Prostate gland (tissue), 2 donors: Measurements from ENCODE around the gene NPC1L1. TPM values are rescaled to one million over a fixed set of nuclear protein-coding genes. Genes with fewer than 3 reads are reported as not detected.

ENCODE experiments used
- DNase-seq: peaks from one replicate; pipeline ENCODE4 v3.0.0-alpha.2; 2019; ENCODE audit warnings: low spot score
- H3K27ac ChIP-seq, 2 donors: fragments of 200-600 bp; sonication (generic); 2 replicates each; pipeline ENCODE4 v1.5.1; 2017 to 2019
- H3K27me3 ChIP-seq: fragments of 200-600 bp; sonication (generic); replicated peaks from 2 replicates; pipeline ENCODE4 v1.5.1; 2019; ENCODE audit not compliant: insufficient read depth
- H3K36me3 ChIP-seq, 2 donors: fragments of 200-600 bp; sonication (generic); 1 replicate in 1 of 2; 2 replicates in 1 of 2; pipeline versions ENCODE4 v1.5.1 to v1.8.1; 2017 to 2019
- H3K4me1 ChIP-seq: fragments of 200-600 bp; sonication (generic); replicated peaks from 2 replicates; pipeline ENCODE4 v1.5.1; 2019
- H3K4me3 ChIP-seq, 2 donors: fragments of 200-600 bp; sonication (generic); 2 replicates each; pipeline ENCODE4 v1.5.1; 2017 to 2019
- H3K9me3 ChIP-seq: fragments of 200-600 bp; sonication (generic); 2 replicates; pipeline ENCODE4 v1.5.1; 2017
- POLR2A ChIP-seq: fragments of 450-650 bp; IDR thresholded peaks from one replicate; pipeline ENCODE4 v1.6.1; 2016; ENCODE audit warnings: antibody characterized with exemption, mild to moderate bottlenecking
- POLR2AphosphoS5 ChIP-seq: sonication (generic); formaldehyde crosslinking; IDR thresholded peaks from one replicate; pipeline ENCODE4 v1.6.1; 2017; ENCODE audit warnings: antibody characterized with exemption
- whole genome bisulfite sequencing: methylation state at CpG from one replicate; pipeline ENCODE4 v1.1.5; 2018; 5-methylcytosine and 5-hydroxymethylcytosine counted together
- intact Hi-C: fragments of 100-400 bp; cut with DNase I; formaldehyde crosslinking; loops from one replicate; pipeline ENCODE4 v1.14.2; 2022
- total RNA-seq, 2 donors: library from RNA; depleted of rRNA; stranded (reverse); fragments of >200 nt; gene quantifications; one replicate each; pipeline ENCODE4 v1.1.0, GENCODE V29; 2016
- TF ChIP-seq, protein P1 (sequence below), 4 experiments: fragments of 200-600 bp in 2 of 4; fragments of 450-650 bp in 2 of 4; sonication (generic) in 2 of 4; IDR thresholded peaks; 1 replicate in 3 of 4; 2 replicates in 1 of 4; pipeline ENCODE4 v1.5.1; 2016 to 2019; ENCODE audit warnings: antibody characterized with exemption in 4 of 4, mild to moderate bottlenecking in 2 of 4, moderate library complexity in 2 of 4

NPC1L1 gene
- total RNA-seq, 2 donors from 2014 or later: 0.11 to 0.23 TPM

DNA sequence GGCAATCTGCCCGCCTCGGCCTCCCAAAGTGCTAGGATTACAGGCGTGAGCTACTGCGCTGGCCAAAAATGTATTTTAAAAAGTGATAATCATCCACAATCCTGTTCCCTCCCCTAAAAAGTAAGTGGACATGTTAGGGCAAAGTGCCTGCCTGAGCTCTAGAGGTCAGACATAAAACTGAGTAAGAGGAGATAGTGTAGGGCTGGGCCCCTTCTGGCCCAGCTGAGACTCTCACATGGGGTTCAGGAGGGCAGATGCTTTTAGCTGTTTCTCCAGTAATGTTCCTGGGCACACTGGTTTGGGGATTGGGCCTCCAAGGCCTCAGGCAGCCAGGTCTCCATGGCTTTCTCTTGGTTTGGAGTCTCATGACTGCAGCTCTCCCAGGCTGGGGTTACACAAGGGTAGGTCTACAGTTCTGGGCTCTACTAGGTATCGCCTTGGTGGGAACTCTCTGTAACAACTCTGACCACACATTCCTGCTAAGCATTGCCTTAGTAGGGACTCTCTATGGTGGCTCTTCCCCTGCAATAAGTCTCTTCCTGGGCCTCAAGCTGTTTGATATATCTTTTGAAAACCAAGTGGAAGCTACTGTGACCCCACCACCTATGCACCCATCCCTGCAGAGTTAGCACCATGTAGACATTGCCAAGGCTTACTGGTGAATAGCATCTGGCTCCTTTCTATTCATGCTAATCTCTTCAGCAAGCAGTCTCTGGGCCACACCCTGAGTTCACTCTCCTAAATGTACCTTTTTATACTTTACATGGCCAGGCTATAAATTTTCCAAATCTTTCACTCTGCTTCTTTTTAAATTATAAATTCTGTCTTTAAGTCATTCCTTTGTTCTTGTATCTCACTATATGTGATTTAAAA, 43.7 kb downstream of the NPC1L1 start:
- Histone ChIP-seq H3K4me3 (no peak overlapping the region), H3K4me1 (no peaks in the 10 kb centered on the region), H3K36me3 (no peaks in the 10 kb centered on the region), H3K27ac (no peak overlapping the region), H3K27me3 (no peaks in the 10 kb centered on the region), H3K9me3 (no peaks in the 10 kb centered on the region)
- DNase-seq: no peak
- TF ChIP-seq POLR2A (no peak), POLR2AphosphoS5 (no peak)
- TF ChIP-seq, protein P1, sequence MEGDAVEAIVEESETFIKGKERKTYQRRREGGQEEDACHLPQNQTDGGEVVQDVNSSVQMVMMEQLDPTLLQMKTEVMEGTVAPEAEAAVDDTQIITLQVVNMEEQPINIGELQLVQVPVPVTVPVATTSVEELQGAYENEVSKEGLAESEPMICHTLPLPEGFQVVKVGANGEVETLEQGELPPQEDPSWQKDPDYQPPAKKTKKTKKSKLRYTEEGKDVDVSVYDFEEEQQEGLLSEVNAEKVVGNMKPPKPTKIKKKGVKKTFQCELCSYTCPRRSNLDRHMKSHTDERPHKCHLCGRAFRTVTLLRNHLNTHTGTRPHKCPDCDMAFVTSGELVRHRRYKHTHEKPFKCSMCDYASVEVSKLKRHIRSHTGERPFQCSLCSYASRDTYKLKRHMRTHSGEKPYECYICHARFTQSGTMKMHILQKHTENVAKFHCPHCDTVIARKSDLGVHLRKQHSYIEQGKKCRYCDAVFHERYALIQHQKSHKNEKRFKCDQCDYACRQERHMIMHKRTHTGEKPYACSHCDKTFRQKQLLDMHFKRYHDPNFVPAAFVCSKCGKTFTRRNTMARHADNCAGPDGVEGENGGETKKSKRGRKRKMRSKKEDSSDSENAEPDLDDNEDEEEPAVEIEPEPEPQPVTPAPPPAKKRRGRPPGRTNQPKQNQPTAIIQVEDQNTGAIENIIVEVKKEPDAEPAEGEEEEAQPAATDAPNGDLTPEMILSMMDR (IDR thresholded peaks at IDR 0.05): no peak
- intact Hi-C loops: loop anchor here (10.0 kb wide), 1 partner anchor 393 kb away; the partner anchor contains the start of gene AEBP1
- WGBS: 92% methylated on average over 5 of the region's 5 CpGs

DNA sequence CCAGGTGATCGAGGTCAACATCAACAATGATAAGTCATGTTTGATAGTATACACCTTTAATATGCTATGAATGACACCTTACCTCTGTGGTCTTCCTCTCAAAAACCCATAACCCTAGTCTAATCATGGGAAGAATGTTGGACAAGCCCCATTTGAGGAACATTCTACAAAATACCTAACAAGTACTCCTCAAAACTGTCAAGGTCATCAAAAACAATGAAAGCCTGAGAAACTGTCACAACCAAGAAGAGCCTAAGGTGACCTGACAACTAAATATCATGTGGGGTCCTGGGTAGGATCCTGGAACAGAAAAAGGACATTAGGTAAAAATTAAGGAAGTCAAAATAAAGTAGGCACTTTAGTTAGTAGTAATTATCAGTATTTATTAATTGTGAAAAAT, 44.7 kb downstream of the NPC1L1 start:
- H3K9me3 ChIP-seq: no peaks in the 10 kb centered on the region
- DNase-seq: no peak
- no peaks in the 10 kb centered on the region for H3K36me3 ChIP-seq
- H3K27me3 ChIP-seq: no peaks in the 10 kb centered on the region
- H3K4me3 ChIP-seq: no peak overlapping the region
- no peaks in the 10 kb centered on the region for H3K4me1 ChIP-seq
- intact Hi-C loops: loop anchor here (10.0 kb wide), 1 partner anchor 392 kb away; the partner anchor contains the start of gene AEBP1
- no peak overlapping the region for H3K27ac ChIP-seq
- WGBS: 83% methylated on average over 1 of the region's 1 CpG
- TF ChIP-seq POLR2AphosphoS5: no peak
- TF ChIP-seq, protein P1 (IDR thresholded peaks at IDR 0.05): no peak

DNA sequence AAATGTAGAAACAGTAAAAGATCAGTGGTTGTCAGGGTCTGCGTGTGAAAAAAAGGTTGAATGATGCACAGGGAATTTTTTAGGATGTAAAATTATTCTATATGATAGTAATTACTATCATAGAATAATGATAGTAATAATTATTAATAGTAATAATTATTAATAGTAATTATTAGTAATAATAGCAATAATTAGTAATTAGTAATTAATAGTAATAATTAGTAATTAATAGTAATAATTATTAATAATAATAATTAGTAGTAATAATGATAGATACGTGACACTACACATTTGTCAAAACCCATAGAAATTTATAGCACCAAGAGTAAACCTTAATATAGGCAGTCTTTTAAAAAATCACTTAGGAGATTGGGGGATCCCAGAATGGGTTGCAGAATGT, 46.2 kb downstream of the NPC1L1 start:
- H3K9me3 ChIP-seq: no peaks in the 10 kb centered on the region
- 75% methylated on average over 2 of the region's 2 CpGs for WGBS
- no peaks in the 10 kb centered on the region for H3K36me3 ChIP-seq
- no peaks in the 10 kb centered on the region for H3K27me3 ChIP-seq
- H3K4me3 ChIP-seq: no peak overlapping the region
- TF ChIP-seq POLR2AphosphoS5 (no peak), POLR2A (no peak)
- TF ChIP-seq, protein P1 (IDR thresholded peaks at IDR 0.05): no peak
- intact Hi-C loops: loop anchor here (10.0 kb wide), 1 partner anchor 390 kb away; the partner anchor contains the start of gene AEBP1
- no peaks in the 10 kb centered on the region for H3K4me1 ChIP-seq
- H3K27ac ChIP-seq: no peak overlapping the region
- no peak for DNase-seq

DNA sequence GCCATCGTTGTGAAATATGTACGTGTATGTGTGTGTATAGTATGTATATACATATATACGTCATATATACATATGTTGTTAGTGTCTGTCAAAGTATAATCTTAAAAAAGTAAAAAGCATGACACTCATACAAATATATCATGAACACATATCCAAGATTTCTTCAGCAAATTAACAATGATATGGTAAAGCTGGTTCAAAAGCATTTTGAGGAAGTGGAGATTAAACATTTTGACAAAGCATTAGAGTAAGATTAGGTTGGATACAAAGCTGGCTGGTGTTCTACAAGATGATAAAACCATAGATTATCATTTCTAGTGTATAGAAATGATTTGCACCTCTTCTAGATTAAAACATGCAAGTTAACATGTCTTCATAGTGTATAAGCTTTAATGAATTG, 49.9 kb downstream of the NPC1L1 start:
- intact Hi-C loops: loop anchor here (10.0 kb wide), 1 partner anchor 386 kb away; the partner anchor contains the start of gene AEBP1
- WGBS: 11% methylated on average over 3 of the region's 3 CpGs
- H3K4me1 ChIP-seq: peaks cover 22% of the 10 kb centered on the region
- no peak for DNase-seq
- H3K27ac ChIP-seq: peak overlapping the region; percentile 98
- no peaks in the 10 kb centered on the region for H3K9me3 ChIP-seq
- H3K36me3 ChIP-seq: no peaks in the 10 kb centered on the region
- no peaks in the 10 kb centered on the region for H3K27me3 ChIP-seq
- peak overlapping the region; percentile 69 to 90 for H3K4me3 ChIP-seq
- no peak for TF ChIP-seq POLR2A
- TF ChIP-seq, protein P1 (IDR thresholded peaks at IDR 0.05): no peak
- no peak for TF ChIP-seq POLR2AphosphoS5
